ENCODE data around the gene HDAC4. TPM values are rescaled to one million over a fixed set of nuclear protein-coding genes. Genes with fewer than 3 reads are reported as not detected.

Gene HDAC4
- total RNA-seq, 1 donor from 2014 or later = 65.7 TPM

GRCh38 chr2:239109928-239110545 is 290.8 kb downstream of the HDAC4 start:
- no peak for TF ChIP-seq CTCF (IDR thresholded peaks at IDR 0.05)
- Histone ChIP-seq H3K4me1 (peaks cover 0 to 4% of the 10 kb centered on the region in 2 donors), H3K4me3 (no peak overlapping the region), H3K27ac (no peak overlapping the region), H3K9me3 (no peaks in the 10 kb centered on the region), H3K27me3 (no peaks in the 10 kb centered on the region), H3K36me3 (peaks cover 37 to 60% of the 10 kb centered on the region in 2 donors)
- intact Hi-C loops (cut with DNase I) = no loop called here
- no peak for DNase-seq (ENCODE audit: low spot score in 2 of 2)

- Histone ChIP-seq H3K27ac (no peak overlapping the region), H3K27me3 (no peaks in the 10 kb centered on the region), H3K4me1 (peaks cover 0 to 4% of the 10 kb centered on the region in 2 donors), H3K9me3 (no peaks in the 10 kb centered on the region), H3K36me3 (peaks cover 37 to 61% of the 10 kb centered on the region in 2 donors), H3K4me3 (no peak overlapping the region)
- TF ChIP-seq CTCF (IDR thresholded peaks at IDR 0.05) = no peak
- intact Hi-C loops (cut with DNase I) = no loop called here
- no peak for DNase-seq (ENCODE audit: low spot score in 2 of 2)
These were observed 291.5 kb downstream of the HDAC4 start for GRCh38 chr2:239109041-239109927.

DNA sequence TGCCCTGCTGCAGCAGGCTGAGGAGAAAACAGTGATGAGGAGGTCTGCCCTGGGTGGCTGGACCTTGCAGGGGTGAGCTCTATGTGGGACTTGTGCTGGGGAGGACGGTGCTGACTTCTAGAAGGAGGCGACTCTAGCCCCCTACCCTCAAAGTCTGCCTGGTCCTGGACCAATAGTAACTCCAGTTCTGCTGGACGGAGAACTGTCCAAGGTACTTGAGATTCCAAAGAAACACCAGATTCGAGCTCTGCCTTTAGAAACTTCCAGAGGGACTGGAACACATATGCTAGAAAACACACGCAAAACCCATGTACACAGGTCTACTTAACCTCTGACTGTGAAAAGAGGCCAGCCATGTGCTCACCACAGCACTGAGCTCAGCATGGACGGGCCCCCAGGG is 292.4 kb downstream of the HDAC4 start:
- Histone ChIP-seq H3K36me3 (peaks cover 37 to 61% of the 10 kb centered on the region in 2 donors), H3K9me3 (no peaks in the 10 kb centered on the region), H3K27ac (no peak overlapping the region), H3K27me3 (no peaks in the 10 kb centered on the region), H3K4me1 (peaks cover 0 to 3% of the 10 kb centered on the region in 2 donors), H3K4me3 (no peak overlapping the region)
- no peak for DNase-seq (ENCODE audit: low spot score in 2 of 2)
- TF ChIP-seq CTCF (IDR thresholded peaks at IDR 0.05) = no peak
- intact Hi-C loops (cut with DNase I) = no loop called here

DNA sequence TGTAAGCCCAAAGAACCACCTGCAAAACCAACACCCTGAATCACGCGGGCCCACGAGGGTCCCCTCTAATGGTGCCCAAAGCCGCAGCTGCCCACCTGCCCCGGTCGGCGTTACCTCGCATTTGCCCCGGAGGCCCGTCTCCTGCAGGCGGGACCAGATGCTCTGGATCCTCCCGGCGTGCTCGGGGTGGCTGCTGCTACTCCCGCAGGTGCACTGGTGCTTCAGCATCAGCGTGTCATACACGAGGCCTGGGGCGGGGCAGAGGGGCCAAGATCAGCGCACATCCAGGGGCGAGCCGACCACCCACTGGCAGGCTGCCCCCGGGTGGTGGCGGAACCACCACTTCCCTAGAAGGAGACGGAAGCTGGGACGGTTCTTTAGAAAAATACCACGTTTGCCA is 292.9 kb downstream of the HDAC4 start:
- intact Hi-C loops (cut with DNase I) = no loop called here
- H3K36me3 ChIP-seq = peaks cover 37 to 61% of the 10 kb centered on the region in 2 donors
- no peak overlapping the region for H3K4me3 ChIP-seq
- no peaks in the 10 kb centered on the region for H3K9me3 ChIP-seq
- TF ChIP-seq CTCF (IDR thresholded peaks at IDR 0.05) = no peak
- no peak overlapping the region for H3K27ac ChIP-seq
- H3K27me3 ChIP-seq = no peaks in the 10 kb centered on the region
- no peak for DNase-seq (ENCODE audit: low spot score in 2 of 2)
- H3K4me1 ChIP-seq = peaks cover 0 to 7% of the 10 kb centered on the region in 2 donors

GRCh38 chr2:239106966-239107365 is 293.9 kb downstream of the HDAC4 start:
- intact Hi-C loops (cut with DNase I) = no loop called here
- no peaks in the 10 kb centered on the region for H3K9me3 ChIP-seq
- H3K27me3 ChIP-seq = no peaks in the 10 kb centered on the region
- peaks cover 0 to 7% of the 10 kb centered on the region in 2 donors for H3K4me1 ChIP-seq
- peaks cover 39 to 68% of the 10 kb centered on the region in 2 donors for H3K36me3 ChIP-seq
- no peak overlapping the region for H3K4me3 ChIP-seq
- TF ChIP-seq CTCF (IDR thresholded peaks at IDR 0.05) = no peak
- no peak overlapping the region for H3K27ac ChIP-seq
- DNase-seq (ENCODE audit: low spot score in 2 of 2) = no peak
